Neural cell (in vitro differentiated cells): ENCODE results near the gene BLCAP.

ENCODE experiments used
- CTCF ChIP-seq: fragments of 450-650 bp; IDR thresholded peaks from 2 replicates; pipeline ENCODE4 v1.5.1; 2014; ENCODE audit warnings: antibody characterized with exemption, mild to moderate bottlenecking, moderate library complexity; ENCODE audit not compliant: poor library complexity, severe bottlenecking
- EP300 ChIP-seq: fragments of 450-650 bp; conservative IDR thresholded peaks from 2 replicates; pipeline ENCODE4 v1.6.1; 2014; ENCODE audit warnings: antibody characterized with exemption, mild to moderate bottlenecking, moderate library complexity; ENCODE audit not compliant: poor library complexity, severe bottlenecking
- EZH2 ChIP-seq: fragments of 200-600, 300-800 bp; shearing (Covaris generic), sonication (generic); IDR thresholded peaks from 2 replicates; pipeline ENCODE4 v1.6.1; 2014; ENCODE audit warnings: antibody characterized with exemption, low read length, borderline replicate concordance, mild to moderate bottlenecking; ENCODE audit not compliant: insufficient read depth, poor library complexity, severe bottlenecking
- RAD21 ChIP-seq: fragments of 450-650 bp; conservative IDR thresholded peaks from 2 replicates; pipeline ENCODE4 v1.6.1; 2014; ENCODE audit warnings: antibody characterized with exemption, mild to moderate bottlenecking, moderate library complexity
- REST ChIP-seq: IDR thresholded peaks from 2 replicates; pipeline ENCODE4 v1.6.1; 2012; ENCODE audit warnings: borderline replicate concordance
- TAF1 ChIP-seq: IDR thresholded peaks from 2 replicates; pipeline ENCODE4 v1.6.1; 2012; ENCODE audit warnings: low read depth

- TF ChIP-seq EP300 = no peak
- TF ChIP-seq REST = no peak
- TF ChIP-seq CTCF = no peak
- no peak for TF ChIP-seq EZH2
- no peak for TF ChIP-seq RAD21
- no peak for TF ChIP-seq TAF1
These were observed 2.4 kb upstream of the BLCAP start for GRCh38 chr20:37529968-37530600.
